ENCODE data around the gene LIMD2. TPM values are rescaled to one million over a fixed set of nuclear protein-coding genes. Genes with fewer than 3 reads are reported as not detected.

The LIMD2 gene
- total and polyA plus RNA-seq, 2 of the 8 experiments (the other 6 are each of a cell fraction or from before 2014, with no cell fraction given): 72.0 to 77.2 TPM

DNA sequence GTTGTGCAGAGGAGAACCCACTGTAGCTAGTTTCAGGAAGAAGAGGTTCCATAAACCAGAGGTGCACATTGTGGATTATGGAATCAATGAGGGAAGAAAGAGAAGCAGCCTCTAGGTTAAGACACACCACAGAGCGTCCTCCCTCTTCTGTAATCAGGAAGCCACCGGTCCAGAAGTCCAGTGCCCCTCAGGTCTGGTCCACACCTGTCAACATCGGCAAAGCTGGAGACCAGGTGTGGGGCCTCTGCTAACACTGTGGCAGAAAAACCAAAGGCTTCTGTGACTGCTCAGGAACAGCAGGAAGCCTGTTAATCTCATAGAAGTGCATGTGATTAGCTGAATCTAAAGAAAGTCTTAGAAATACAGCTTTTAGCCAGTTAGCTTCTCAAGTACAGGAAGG lies 23.3 kb downstream of the LIMD2 start:
- 100% methylated on average over 3 of the region's 3 CpGs; no CpG with 5 or more reads in 1 of the 2 experiments for WGBS, 2 experiments (ENCODE audit: extremely low coverage in 1 of 2, insufficient coverage in 1 of 2, insufficient read length in 1 of 2, insufficient replicate concordance in 2 of 2, low coverage in 1 of 2, low lambda C conversion rate in 2 of 2, missing lambda C conversion rate in 1 of 2)
- Histone ChIP-seq H3K23me2 (ENCODE audit: low read depth, low read length) (no peaks in the 10 kb centered on the region), H3K4me3 (ENCODE audit: extremely low read depth in 1 of 4, insufficient read depth in 2 of 4, low read depth in 3 of 4, low read length in 4 of 4) (no peak overlapping the region), H2BK15ac (ENCODE audit: low read length) (no peak overlapping the region), H3K36me3 (ENCODE audit: control insufficient read depth in 2 of 4, insufficient read depth in 4 of 4, low read length in 3 of 4) (no peaks in the 10 kb centered on the region), H2AK5ac (ENCODE audit: low read depth, low read length) (no peak overlapping the region), H3K27me3 (replicated peaks in 1 of 4; ENCODE audit: control insufficient read depth in 3 of 4, extremely low read depth in 1 of 4, insufficient read depth in 3 of 4, low read length in 3 of 4) (no peaks in the 10 kb centered on the region), H3K27ac (ENCODE audit: low read depth, low read length) (no peak overlapping the region), H4K20me1 (replicated peaks in 1 of 2; ENCODE audit: control insufficient read depth in 1 of 2, insufficient read depth in 2 of 2, low read length in 2 of 2) (no peaks in the 10 kb centered on the region), H3K56ac (replicated peaks; ENCODE audit: insufficient read length, low read depth, low read length) (no peak overlapping the region), H3K18ac (ENCODE audit: extremely low read depth, low read length) (no peak overlapping the region), H3K23ac (ENCODE audit: insufficient read length) (no peak overlapping the region), H2BK20ac (ENCODE audit: low read length) (no peak overlapping the region), H3K79me1 (ENCODE audit: low read depth, low read length) (no peaks in the 10 kb centered on the region), H2BK5ac (ENCODE audit: low read depth, low read length) (no peak overlapping the region), H4K91ac (replicated peaks; ENCODE audit: insufficient read length, low read length) (no peak overlapping the region), H2AFZ (ENCODE audit: low read length) (no peak overlapping the region), H3K4me1 (replicated peaks in 1 of 4; ENCODE audit: control insufficient read depth in 3 of 4, insufficient read depth in 4 of 4, low read length in 3 of 4) (peaks cover 3 to 13% (median 6%) of the 10 kb centered on the region in 4 experiments; a peak in 6 of 7 replicates), H2BK12ac (ENCODE audit: low read depth, low read length) (no peak overlapping the region), H4K5ac (ENCODE audit: insufficient read length, low read depth, low read length) (no peak overlapping the region), H3K4ac (replicated peaks; ENCODE audit: insufficient read length, low read depth, low read length) (no peak overlapping the region), H2BK120ac (replicated peaks; ENCODE audit: low read depth, low read length) (no peak overlapping the region), H3K4me2 (ENCODE audit: insufficient read depth in 1 of 2, low read depth in 2 of 2, low read length in 2 of 2) (no peak overlapping the region), H3K79me2 (ENCODE audit: control insufficient read depth in 1 of 2, insufficient read depth in 2 of 2, low read length in 2 of 2) (no peaks in the 10 kb centered on the region), H3K14ac (ENCODE audit: insufficient read length) (no peak overlapping the region), H3K9me3 (ENCODE audit: insufficient read depth in 2 of 2, low read depth in 1 of 2, low read length in 1 of 2) (no peaks in the 10 kb centered on the region), H3K9ac (replicated peaks in 1 of 4; ENCODE audit: extremely low read depth in 1 of 4, low read depth in 3 of 4, low read length in 3 of 4) (no peak overlapping the region), H4K8ac (ENCODE audit: extremely low read depth, insufficient read depth, low read length) (no peak overlapping the region)
- ChIA-PET CTCF (ENCODE audit: partially characterized antibody) (interaction anchor here (0.7 to 3.7 kb wide), 18 partner anchors 10 to 983 kb away, joined by 3 to 26 read pairs (median 4); partner anchors contain the start of gene MAP3K3), POLR2A (ENCODE audit: partially characterized antibody) (interaction anchor here (1.5 to 2.0 kb wide), 3 partner anchors 20 to 55 kb away, joined by 3 to 8 read pairs (median 5); partner anchors contain the start of gene MAP3K3)
- no peak for DNase-seq (ENCODE audit: low read depth in 1 of 2, low spot score in 2 of 2)
- FAIRE-seq: no peak
- TF ChIP-seq SUZ12 (IDR thresholded peaks at IDR 0.05; ENCODE audit: low read length) (no peak), NRF1 (IDR thresholded peaks at IDR 0.05; ENCODE audit: low read depth, low read length) (no peak), CTBP2 (IDR thresholded peaks at IDR 0.05; ENCODE audit: borderline replicate concordance, insufficient read depth, insufficient read length, low read length) (no peak), TEAD4 (IDR thresholded peaks at IDR 0.05; ENCODE audit: low read depth, low read length) (no peak)
- TF ChIP-seq, protein P1, sequence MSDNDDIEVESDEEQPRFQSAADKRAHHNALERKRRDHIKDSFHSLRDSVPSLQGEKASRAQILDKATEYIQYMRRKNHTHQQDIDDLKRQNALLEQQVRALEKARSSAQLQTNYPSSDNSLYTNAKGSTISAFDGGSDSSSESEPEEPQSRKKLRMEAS (IDR thresholded peaks at IDR 0.05): no peak
